GM20000 (cell line): ENCODE measurements around the gene THTPA.
A peak's percentile ranks its signal among the peaks of the same experiment; 100 is the strongest.
"Not testable (repeated sequence)": the region's sequence is repeated elsewhere in the genome, so short reads cannot be mapped to it uniquely, and the experiment has no call there.

Experiments used
- DNase-seq: peaks from one replicate; pipeline ENCODE4 v3.0.0; 2012; ENCODE audit warnings: low spot score
- TF ChIP-seq, protein P1 (sequence below): IDR thresholded peaks from 2 replicates; pipeline ENCODE4 v1.5.1; 2012; ENCODE audit warnings: mild to moderate bottlenecking, control low read depth; ENCODE audit errors: extremely low read depth, missing control alignments

THTPA gene

DNA sequence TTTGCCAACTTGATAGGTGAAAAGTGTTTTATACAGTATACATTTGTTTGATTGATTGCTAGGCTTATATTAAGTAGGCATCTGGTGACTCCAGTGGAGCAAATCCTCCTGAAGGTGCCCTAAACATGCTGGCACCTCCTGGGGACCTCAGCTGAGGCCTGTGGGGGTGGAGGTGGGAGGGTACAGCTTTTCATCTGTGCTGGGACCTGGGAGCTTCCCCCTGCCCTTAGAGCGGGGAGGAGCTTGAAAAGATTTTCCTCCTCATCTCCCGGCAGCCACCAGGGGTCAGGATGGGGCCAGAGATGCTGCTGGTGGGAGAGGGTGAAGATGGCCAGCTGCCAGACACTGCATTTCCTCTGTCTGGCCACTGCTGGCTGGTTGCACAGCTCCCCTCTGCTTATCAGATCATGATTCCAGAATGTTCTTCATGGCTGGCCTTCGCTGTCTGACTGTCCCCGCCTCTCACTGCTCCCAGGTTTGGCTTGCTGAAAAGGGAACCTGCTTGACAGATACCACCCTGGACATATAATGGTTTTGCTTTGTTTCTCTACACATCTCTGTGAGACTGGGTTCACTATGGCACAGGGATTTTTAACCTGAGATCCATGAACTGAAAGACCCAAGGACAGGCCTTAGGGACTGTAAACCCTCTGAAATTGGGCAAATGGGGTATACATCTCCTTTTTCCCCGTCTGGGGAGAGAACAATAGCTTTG is 33.0 kb downstream of the THTPA start:
- TF ChIP-seq, protein P1, sequence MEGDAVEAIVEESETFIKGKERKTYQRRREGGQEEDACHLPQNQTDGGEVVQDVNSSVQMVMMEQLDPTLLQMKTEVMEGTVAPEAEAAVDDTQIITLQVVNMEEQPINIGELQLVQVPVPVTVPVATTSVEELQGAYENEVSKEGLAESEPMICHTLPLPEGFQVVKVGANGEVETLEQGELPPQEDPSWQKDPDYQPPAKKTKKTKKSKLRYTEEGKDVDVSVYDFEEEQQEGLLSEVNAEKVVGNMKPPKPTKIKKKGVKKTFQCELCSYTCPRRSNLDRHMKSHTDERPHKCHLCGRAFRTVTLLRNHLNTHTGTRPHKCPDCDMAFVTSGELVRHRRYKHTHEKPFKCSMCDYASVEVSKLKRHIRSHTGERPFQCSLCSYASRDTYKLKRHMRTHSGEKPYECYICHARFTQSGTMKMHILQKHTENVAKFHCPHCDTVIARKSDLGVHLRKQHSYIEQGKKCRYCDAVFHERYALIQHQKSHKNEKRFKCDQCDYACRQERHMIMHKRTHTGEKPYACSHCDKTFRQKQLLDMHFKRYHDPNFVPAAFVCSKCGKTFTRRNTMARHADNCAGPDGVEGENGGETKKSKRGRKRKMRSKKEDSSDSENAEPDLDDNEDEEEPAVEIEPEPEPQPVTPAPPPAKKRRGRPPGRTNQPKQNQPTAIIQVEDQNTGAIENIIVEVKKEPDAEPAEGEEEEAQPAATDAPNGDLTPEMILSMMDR: peak; percentile 52
- peak; percentile 92 for DNase-seq

DNA sequence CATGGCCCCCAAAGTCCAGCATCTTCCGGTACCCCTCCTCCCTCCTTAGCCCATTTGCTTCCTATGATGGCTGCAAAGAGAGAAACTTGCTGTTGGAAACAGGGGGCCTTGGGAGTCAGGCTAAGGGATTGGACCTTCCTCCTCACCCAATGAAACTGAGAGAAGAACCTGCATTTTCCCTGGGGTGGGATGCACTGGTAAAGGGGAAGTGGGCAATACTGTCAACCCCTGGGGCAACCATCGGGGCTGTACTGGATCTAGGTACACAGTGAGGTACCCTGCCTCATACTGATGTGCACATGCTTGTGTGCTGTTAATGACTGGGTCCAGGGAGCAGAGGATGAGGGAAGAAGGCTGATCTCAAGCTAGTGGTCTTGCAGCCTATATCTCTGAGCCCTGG is 33.5 kb downstream of the THTPA start:
- TF ChIP-seq, protein P1: no peak
- no peak for DNase-seq

DNA sequence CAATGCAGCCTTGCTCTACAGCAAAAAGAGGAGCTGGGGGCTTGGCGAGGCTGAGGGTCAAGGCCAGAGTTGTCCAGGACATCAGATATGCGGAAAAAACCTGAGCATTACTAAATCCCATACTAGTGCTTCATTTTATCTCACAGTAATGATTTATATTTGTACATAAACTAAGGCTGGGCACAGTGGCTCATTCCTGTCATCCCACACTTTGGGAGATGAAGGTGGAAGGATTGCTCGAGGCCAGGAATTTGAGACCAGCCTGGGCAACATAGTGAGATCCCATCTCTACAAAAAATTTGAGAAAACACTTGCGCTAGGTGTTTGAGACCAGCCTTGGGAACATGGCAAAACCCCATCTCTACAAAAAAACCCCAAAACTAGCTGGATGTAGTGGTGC is 34.1 kb downstream of the THTPA start:
- TF ChIP-seq, protein P1: no peak
- DNase-seq: no peak

DNA sequence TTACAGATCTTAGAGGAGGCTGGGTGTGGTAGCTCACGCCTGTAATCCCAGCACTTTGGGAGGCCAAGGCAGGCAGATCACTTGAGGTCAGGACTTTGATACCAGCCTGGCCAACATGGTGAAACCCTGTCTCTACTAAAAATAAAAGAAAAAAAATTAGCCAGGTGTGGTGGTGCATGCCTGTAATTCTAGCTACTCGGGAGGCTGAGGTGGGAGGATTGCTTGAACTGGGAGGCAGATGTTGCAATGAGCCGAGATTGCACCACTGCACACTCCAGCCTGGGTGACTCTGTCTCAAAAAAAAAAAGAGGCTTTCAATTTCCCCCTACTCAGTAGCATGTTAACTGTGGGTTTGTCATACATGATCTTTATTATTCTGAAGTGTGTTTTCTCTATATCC is 38.1 kb downstream of the THTPA start:
- DNase-seq: not testable (repeated sequence)

DNA sequence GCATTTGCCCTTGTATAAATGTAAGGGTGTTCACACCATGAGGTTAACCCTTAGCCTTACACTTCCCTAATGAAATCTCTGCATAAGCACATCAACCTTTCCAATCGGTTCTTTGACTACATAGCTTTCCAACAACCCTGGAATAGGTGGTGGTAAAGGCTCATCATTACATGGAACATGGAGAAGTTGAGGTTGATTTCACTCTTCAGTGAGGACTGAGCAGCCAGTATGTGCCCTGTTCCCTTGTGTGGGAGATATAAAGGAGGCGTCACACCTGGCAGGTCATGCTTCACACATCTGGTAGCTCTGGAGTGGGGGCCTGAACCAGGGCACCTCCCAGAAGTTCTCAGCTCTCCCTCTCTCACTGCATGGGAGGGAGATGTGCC is 44.2 kb downstream of the THTPA start:
- no peak for DNase-seq
- TF ChIP-seq, protein P1: no peak

DNA sequence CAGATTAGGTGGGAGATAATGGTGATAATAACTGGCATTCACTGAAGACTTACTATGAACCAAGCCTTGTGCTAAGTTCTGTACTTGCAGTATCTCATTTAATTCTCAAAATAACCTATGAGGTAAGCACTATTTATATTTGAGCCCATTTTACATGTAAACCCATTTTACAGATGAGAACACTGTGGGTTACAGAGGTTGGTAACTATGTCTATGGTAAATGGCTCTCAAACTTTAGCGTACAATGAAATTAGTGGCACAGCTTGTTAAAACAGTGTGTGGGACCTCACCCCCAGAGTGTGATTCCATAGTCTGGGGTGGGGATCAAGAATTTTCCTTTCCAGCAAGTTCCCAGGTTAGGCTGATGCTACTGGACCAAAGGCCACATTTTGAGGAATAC is 44.7 kb downstream of the THTPA start:
- no peak for DNase-seq
- TF ChIP-seq, protein P1: no peak

DNA sequence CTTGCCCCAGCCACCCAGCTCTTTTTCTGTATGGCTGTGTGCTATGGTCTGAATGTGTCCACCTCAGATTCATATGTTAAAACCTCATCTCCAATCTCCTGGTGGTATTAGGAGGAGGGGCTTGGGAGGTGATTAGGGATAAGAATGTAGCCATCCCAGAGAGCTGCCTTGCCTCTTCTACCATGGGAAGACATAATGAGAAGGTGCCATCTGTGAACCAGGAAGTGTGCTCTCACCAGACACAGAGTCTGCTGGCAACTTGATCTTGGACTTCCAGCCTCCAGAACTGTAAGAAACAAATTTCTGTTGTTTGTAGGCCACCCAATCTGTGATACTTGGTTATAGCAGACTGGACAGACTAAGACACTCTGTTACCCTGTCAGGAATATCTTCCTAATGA is 45.4 kb downstream of the THTPA start:
- TF ChIP-seq, protein P1: no peak
- DNase-seq: no peak

DNA sequence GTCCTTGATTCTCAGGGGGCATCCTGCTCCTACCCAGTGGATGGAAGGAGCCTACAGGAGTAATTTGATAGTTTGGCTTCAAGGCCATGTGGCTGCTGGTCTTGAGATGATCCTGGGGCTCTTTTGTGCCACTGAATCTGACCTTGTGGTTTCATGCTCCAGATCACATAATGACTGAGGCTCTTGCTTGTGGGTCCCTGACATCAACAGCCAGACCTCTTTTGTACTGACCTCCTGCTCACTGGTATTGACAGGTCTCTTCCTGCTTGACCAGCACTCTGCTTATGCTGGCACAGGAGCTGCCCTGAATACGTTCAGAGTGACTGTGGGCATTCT is 45.7 kb downstream of the THTPA start:
- TF ChIP-seq, protein P1: no peak
- DNase-seq: no peak
